Measurements from ENCODE around the gene PEPD. TPM values are rescaled to one million over a fixed set of nuclear protein-coding genes. Genes with fewer than 3 reads are reported as not detected.

The PEPD gene
- total RNA-seq, 1 experiment from 2014 or later = 116 TPM

DNA sequence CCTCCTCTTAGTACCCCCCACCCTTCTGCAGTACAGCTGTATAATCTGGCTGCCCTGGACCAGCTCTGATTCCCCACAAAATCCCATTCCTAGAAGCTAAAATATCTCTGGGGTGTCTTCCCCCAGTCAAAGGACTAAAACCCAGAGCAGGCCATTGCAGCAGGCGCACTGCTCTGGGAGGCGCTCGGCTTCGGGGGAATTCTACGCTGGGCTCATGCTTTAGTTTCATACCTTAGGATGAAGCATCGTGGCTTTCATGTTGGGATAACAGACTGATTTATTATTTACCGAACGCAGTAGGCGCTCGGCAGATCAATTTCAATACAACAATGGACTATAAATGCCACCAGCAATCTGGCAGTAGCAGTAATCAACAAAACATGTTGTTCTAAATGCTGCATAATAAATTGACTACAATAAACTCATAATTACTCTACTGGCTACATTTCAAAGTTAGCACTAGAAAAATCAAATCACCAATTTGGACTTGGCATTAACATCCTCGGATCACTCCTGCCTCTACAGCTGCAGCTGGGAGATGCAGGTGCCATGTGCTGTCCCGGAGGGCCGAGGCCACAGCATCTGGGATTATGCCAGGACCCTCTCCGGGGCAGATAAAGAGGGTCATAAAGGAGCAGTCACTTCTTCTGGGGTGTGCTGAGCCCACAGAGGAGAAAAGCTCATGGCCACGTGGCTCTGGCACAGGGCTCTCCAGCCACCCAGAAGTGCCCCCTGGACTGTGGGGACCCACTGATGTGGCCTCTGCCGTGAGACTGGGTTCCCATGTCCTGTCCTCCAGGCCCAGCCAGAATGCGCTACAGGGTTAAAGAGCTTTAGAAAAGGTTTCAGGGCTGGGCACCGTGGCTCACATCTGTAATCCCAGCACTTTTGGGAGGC, 112.8 kb downstream of the PEPD start:
- CTCF ChIA-PET = interaction anchor here (0.6 to 1.1 kb wide), 6 partner anchors 11 to 173 kb away, joined by 3 to 5 read pairs (median 4); partner anchors contain the start of gene CEBPA
- no TSS peak for BruUV-seq (replicated peaks)
- no peaks in the 10 kb centered on the region for H3K27me3 Mint-ChIP-seq (ENCODE audit: insufficient read depth, unreplicated experiment)

DNA sequence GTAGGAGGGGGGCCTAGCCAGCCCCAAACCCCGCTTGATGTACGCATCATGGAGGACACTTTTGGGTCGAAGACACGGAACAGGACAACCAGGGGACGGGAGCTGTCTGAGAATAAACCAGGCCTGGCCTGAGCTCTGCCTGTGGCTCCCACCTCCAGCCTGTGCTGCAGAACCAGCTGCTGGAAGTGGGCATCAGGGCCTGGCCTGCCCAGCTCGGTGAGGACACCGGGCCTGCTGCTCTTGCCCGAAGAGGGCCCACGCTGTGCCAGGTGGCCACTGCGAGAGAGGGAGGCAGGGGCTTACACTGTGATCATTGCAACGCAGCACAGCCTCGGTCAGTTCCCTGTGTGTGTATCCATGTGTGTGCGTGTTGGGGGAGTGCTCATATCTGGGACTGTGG, 113.5 kb downstream of the PEPD start:
- no peaks in the 10 kb centered on the region for H3K9me3 Mint-ChIP-seq (ENCODE audit: unreplicated experiment)
- intact Hi-C loops (cut with micrococcal nuclease; ENCODE audit: unreplicated experiment) = loop anchor here (5.0 kb wide), 1 partner anchor 281 kb away; no protein-coding TSS in a partner anchor
- H3K4me3 Mint-ChIP-seq (ENCODE audit: unreplicated experiment) = no peak overlapping the region
- peaks cover 15% of the 10 kb centered on the region for H3K36me3 Mint-ChIP-seq (ENCODE audit: insufficient read depth, unreplicated experiment)
- H3K27ac Mint-ChIP-seq (ENCODE audit: unreplicated experiment) = no peak overlapping the region
- H3K9me3 ChIP-seq = no peaks in the 10 kb centered on the region
- TF ChIP-seq CTCF (IDR thresholded peaks at IDR 0.05; ENCODE audit: insufficient read depth in 1 of 2, low read depth in 1 of 2, low read length in 1 of 2, severe bottlenecking in 1 of 2, unreplicated experiment in 1 of 2) = no peak
- H3K36me3 ChIP-seq (ENCODE audit: control insufficient read depth, insufficient read depth, low read length) = peaks cover 3% of the 10 kb centered on the region
- H3K4me3 ChIP-seq (ENCODE audit: low read depth, low read length) = no peak overlapping the region
- ChIA-PET CTCF (interaction anchor here (0.8 to 1.1 kb wide), 2 partner anchors 106 to 172 kb away, joined by 3 to 5 read pairs; partner anchors contain the start of gene CEBPA), POLR2A (no interaction called here)
- no peak for DNase-seq
- no peaks in the 10 kb centered on the region for H3K27me3 Mint-ChIP-seq (ENCODE audit: insufficient read depth, unreplicated experiment)
- no peaks in the 10 kb centered on the region for H3K27me3 ChIP-seq (replicated peaks; ENCODE audit: control insufficient read depth, insufficient read depth, low read length)
- peaks cover 20% of the 10 kb centered on the region for H3K4me1 ChIP-seq
- BruUV-seq (replicated peaks) = no TSS peak
- peaks cover 20% of the 10 kb centered on the region for H3K4me1 Mint-ChIP-seq (ENCODE audit: low read depth, unreplicated experiment)

More for the DNA sequence above, 112.8 kb downstream of the PEPD start:
- Histone ChIP-seq H3K4me3 (ENCODE audit: low read depth, low read length) (no peak overlapping the region), H3K36me3 (ENCODE audit: control insufficient read depth, insufficient read depth, low read length) (peaks cover 3% of the 10 kb centered on the region), H3K9me3 (no peaks in the 10 kb centered on the region), H3K27me3 (replicated peaks; ENCODE audit: control insufficient read depth, insufficient read depth, low read length) (no peaks in the 10 kb centered on the region), H3K4me1 (peaks cover 16% of the 10 kb centered on the region)
- peaks cover 13% of the 10 kb centered on the region for H3K4me1 Mint-ChIP-seq (ENCODE audit: low read depth, unreplicated experiment)
- H3K27ac Mint-ChIP-seq (ENCODE audit: unreplicated experiment) = no peak overlapping the region
- POLR2A ChIA-PET = no interaction called here
- DNase-seq = no peak
- no peaks in the 10 kb centered on the region for H3K9me3 Mint-ChIP-seq (ENCODE audit: unreplicated experiment)
- no peak for TF ChIP-seq CTCF (IDR thresholded peaks at IDR 0.05; ENCODE audit: insufficient read depth in 1 of 2, low read depth in 1 of 2, low read length in 1 of 2, severe bottlenecking in 1 of 2, unreplicated experiment in 1 of 2)
- no peak overlapping the region for H3K4me3 Mint-ChIP-seq (ENCODE audit: unreplicated experiment)
- H3K36me3 Mint-ChIP-seq (ENCODE audit: insufficient read depth, unreplicated experiment) = peaks cover 9% of the 10 kb centered on the region
- intact Hi-C loops (cut with micrococcal nuclease; ENCODE audit: unreplicated experiment) = loop anchor here (5.0 kb wide), 1 partner anchor 281 kb away; no protein-coding TSS in a partner anchor

DNA sequence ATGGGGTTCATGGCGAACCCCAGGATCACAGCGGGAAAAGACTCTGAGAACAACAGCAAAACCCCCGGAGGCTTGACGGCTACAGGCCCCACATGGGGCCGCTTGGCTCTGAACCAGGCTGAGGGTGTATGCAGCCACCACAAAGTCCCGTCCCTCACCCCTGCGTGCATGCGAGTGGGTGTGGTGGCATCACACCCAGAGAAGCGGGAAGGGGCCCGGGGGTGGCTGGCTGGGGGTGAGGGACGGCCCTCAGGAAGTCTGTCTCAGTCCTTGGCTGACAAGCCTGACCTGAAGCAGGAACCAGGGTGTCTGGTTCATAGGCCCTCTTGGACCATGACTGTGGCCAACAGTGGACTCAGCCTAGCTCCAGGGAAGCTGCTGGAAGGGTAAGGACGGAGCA, 113.9 kb downstream of the PEPD start:
- Mint-ChIP-seq H3K27me3 (ENCODE audit: insufficient read depth, unreplicated experiment) (no peaks in the 10 kb centered on the region), H3K4me1 (ENCODE audit: low read depth, unreplicated experiment) (peaks cover 24% of the 10 kb centered on the region), H3K27ac (ENCODE audit: unreplicated experiment) (no peak overlapping the region), H3K9me3 (ENCODE audit: unreplicated experiment) (no peaks in the 10 kb centered on the region), H3K36me3 (ENCODE audit: insufficient read depth, unreplicated experiment) (peaks cover 15% of the 10 kb centered on the region), H3K4me3 (ENCODE audit: unreplicated experiment) (no peak overlapping the region)
- Histone ChIP-seq H3K4me1 (peaks cover 24% of the 10 kb centered on the region), H3K9me3 (no peaks in the 10 kb centered on the region), H3K36me3 (ENCODE audit: control insufficient read depth, insufficient read depth, low read length) (peaks cover 3% of the 10 kb centered on the region), H3K4me3 (ENCODE audit: low read depth, low read length) (no peak overlapping the region), H3K27me3 (replicated peaks; ENCODE audit: control insufficient read depth, insufficient read depth, low read length) (no peaks in the 10 kb centered on the region)
- intact Hi-C loops (cut with micrococcal nuclease; ENCODE audit: unreplicated experiment) = loop anchor here (5.0 kb wide), 1 partner anchor 280 kb away; no protein-coding TSS in a partner anchor
- BruUV-seq (replicated peaks) = no TSS peak
- TF ChIP-seq CTCF (IDR thresholded peaks at IDR 0.05; ENCODE audit: insufficient read depth in 1 of 2, low read depth in 1 of 2, low read length in 1 of 2, severe bottlenecking in 1 of 2, unreplicated experiment in 1 of 2) = no peak
- CTCF ChIA-PET = interaction anchor here (1.1 kb wide), 1 partner anchor 172 kb away, joined by 5 read pairs; no protein-coding TSS in a partner anchor
- no peak for DNase-seq
- POLR2A ChIA-PET = no interaction called here
